ENCODE data around the gene REM2.

- TF ChIP-seq EZH2 (IDR thresholded peaks at IDR 0.05; ENCODE audit: borderline replicate concordance, low read depth, low read length, poor library complexity, severe bottlenecking) (no peak), CTCF (conservative IDR thresholded peaks at IDR 0.05; ENCODE audit: low read depth, low read length) (no peak)
Observed at GRCh38 chr14:22866874-22867273, 16.1 kb upstream of the REM2 start.
